EH (cell line): ENCODE measurements around the gene AHI1.
"Not testable (repeated sequence)": the region's sequence is repeated elsewhere in the genome, so short reads cannot be mapped to it uniquely, and the experiment has no call there.

ENCODE experiments used
- DNase-seq: peaks from one replicate; pipeline ENCODE4 v3.0.0-alpha.2; 2015; ENCODE audit warnings: low read depth

The AHI1 gene

DNA sequence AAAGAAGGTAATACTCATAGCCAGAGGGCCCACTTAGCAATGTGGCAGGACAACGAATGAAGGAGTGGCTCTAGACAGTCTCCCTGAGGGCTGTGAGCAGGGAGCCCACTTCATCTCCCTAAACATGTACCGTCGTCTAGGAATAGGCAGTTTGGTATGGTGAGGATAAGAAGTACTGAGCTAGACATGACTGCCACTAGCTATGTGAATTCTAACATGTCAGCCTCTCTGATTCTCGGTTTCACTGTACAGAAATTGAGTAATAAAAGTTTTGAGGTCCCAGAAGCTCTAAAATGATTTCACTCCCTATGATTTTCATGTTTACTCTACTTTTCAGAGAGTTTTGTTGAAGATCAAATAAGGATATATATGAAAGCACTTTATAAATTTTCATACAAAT, 107.1 kb downstream of the AHI1 start:
- no peak for DNase-seq

DNA sequence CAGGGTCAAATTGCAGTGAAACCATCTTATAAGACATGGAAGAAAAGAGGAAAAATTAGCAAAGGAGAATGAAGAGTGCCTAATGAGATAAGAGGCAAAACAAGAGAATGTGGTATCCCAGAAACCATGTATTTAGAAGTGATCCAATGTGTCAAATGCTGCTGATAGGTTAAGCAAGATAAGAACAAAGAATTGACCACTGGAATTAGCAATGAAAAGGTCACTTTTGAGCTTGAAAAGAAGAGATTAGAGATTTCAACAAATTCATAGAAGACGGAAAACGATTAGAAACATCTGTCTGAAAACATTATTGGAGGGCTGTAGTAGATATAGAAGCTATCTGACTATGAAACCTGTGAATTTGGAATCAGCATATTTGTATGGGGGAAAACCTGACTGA, 112.2 kb downstream of the AHI1 start:
- no peak for DNase-seq

DNA sequence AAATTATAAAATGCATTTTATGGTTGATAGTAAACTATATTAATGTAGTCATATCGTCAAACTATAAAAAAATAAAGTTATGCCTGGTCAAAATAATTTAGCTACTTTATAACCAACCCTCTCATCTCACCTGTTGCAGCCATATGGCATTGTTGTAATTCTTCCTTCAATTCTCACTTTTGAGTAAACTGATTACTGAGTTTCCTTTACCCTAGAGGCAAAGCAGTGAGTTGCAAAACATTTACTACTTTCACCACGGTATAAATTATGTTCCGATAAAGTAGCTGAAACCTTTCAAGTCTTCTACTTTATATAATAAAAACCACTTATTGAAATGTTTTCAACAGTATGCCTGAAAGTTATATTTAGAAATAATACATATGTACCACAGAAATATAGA, 113.8 kb downstream of the AHI1 start:
- DNase-seq = no peak

GRCh38 chr6:135383301-135383700, 114.2 kb downstream of the AHI1 start:
- DNase-seq = no peak

- DNase-seq = peak; percentile 13
Observed at GRCh38 chr6:135382182-135382628, 115.3 kb downstream of the AHI1 start.

- DNase-seq = no peak
Observed at GRCh38 chr6:135380793-135381192, 116.7 kb downstream of the AHI1 start.

DNA sequence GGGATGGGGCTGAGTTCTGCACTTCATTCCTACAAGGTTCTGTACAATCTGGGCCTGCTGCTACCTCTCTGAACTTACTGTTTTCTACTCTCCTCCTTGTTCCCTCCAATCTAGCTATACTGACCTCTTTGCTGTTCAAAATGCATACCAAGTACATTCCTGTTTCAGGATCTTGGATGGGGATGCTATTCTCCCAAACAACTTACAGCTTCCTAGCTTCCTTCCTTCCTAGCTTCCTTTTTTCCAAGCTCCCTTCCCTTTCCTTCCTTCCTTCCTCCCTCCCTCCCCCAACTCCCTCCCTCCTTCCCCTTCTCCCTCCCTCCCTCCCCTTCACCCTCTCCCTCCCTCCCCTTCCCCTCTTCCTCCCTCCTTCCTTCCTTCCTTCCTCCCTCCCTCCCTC, 117.9 kb downstream of the AHI1 start:
- DNase-seq = no peak

DNA sequence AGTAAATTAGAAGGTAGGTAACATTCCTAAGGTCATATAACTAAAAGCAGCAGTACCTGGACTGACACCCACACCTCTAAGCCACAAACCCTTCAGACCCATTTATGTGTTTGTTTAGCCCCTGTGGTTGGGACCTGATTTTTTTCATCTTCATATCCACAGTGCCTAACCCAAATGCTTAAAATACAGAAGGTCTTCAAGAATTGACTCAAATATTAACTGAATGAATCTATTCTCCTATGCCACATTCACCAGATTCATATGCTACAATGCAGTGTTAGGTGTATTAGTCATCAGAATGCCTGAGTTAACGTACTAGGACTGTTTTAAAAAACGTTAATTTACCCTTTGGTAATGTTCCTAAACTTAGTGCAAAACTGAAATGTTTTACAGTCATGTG, 124.8 kb downstream of the AHI1 start:
- DNase-seq = peak; percentile 40

- DNase-seq = not testable (repeated sequence)
Observed at GRCh38 chr6:135363622-135364021, 133.9 kb downstream of the AHI1 start.

DNA sequence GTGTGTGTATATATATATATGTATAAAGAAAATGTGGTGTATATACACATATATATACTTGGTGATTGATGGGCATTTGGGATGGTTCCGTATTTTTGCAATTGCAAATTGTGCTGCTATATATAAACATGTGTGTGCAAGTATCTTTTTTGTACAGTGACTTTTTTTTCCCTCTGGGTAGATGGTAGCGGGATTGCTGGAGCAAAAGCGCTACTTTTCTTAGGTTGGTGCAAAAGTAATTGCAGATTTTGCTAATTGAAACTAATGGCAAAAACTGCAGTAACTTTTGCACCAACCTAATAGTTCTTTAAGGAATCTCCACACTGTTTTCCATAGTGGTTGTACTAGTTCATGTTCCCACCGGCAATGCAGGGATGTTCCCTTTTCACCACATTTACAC, 135.4 kb downstream of the AHI1 start:
- DNase-seq = no peak

DNA sequence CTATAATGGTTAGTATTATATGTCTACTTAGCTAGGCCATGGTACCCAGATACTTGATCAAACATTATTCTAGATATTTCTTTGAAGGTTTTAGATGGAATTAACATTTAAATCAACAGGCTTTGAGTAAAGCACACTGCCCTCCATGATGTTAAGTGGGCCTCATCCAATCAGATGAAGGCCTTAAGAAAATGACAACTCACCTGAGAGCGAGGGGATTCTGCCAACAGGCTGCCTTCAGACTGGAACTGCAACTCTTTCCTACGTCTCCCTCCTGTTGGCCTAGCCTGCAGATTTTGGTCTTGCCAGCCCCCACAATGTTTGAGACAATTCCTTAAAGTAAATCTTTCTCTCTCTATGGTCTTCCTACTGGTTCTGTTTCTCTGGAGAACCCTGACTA, 137.3 kb downstream of the AHI1 start:
- DNase-seq = no peak

- DNase-seq = peak; percentile 67
Observed at GRCh38 chr6:135358985-135359384, 138.6 kb downstream of the AHI1 start.

DNA sequence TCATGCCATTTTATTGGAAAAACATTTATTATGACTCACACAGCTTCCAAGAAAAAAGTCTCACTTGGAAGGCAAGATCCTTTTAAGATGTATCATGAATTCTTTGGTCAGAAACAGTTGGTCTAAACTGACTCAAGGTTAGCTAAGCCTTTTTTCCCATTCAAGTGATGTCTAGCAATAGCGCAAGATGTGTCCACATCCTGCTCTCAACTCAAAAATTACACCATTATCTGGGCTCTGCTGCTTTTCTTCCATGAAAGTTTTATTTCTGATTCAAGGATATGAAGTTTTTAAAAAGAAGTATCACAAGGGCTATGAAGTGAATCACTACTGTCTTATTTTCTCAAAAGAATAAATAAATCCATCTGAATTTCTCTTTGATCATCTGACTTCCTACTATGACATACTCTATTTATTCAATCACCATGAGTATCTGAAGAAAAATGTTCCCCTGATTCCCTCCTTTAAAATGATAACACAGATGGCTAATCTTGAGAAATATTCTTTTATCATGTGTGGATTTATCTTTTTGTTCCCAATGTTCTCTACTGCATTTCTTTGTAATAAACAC, 139.2 kb downstream of the AHI1 start:
- peak; percentile 94 for DNase-seq

DNA sequence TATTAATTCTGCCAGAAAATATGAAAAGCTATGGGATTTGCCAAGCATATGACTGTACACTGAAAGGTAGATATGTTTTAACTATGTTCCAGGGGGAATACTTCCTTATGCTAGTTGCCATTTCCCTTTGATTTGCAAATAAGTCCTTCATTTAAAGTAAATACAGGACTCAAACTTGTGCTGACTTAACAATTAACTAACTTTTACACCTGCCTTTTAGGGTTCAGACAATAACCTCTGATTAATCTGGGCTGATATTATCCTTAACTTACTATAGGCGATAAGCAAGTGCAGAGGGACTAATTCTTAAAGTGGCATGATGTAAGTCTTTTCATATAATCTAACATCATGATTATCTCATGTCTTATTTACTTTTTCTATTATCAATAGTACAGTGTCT, 143.1 kb downstream of the AHI1 start:
- no peak for DNase-seq

GRCh38 chr6:135353113-135353512, 144.4 kb downstream of the AHI1 start:
- no peak for DNase-seq

DNA sequence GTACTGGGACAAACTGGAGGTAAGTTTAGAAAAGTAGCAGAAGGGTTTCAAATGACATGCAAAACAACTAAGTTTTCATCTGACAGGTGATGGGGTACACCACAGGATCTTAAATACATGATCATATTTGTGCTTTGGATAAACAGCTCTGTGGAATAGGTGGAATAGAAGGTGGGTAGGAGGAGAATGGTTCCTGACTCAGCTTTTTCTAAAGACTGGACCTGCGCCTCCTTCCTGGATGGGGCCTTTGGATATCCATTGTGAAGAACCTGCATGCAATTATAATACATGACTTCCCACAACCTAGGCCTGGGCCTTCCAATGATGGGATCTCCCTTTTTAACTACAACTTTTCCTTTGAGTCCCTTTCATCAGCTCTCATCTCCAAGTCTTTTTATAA, 145.9 kb downstream of the AHI1 start:
- DNase-seq = no peak

DNA sequence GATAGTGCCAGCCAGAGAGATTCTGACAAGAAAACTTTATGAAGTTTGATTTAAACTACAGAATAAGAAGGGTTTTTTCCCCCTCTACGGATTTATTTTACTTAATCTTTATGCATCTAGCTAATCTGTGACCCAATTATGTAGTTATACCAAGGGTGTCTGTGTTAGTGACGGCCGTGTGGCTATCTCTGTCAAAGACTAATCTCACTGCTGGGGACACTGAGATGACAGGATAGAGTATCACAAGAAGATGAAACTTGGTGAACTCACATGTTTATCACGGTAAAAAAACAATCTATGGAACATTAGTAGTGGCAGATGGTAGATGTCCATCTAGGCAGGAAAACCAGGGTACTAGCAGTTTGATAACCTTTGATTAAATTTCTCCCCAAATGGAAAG, 149.7 kb downstream of the AHI1 start:
- DNase-seq = no peak

DNA sequence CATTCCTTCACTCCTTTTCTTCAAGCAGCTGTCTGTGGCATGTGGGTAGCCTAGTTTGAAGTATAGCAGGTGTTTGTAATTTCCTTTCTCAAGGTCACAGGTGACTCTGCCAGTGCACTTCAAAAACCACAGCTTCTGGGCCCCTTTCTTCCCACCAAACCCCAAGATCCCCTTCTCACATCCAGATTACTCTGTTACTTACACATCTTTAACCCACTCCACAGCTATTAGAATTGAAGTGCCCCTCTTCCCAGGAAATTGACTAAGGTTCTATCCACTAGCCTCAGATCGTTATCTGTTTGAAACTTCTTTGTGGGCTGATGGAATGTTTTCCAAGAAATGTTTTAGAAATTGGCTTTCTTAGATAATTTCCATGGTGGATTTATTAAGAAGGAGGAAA, 150.8 kb downstream of the AHI1 start:
- peak; percentile 84 for DNase-seq

DNA sequence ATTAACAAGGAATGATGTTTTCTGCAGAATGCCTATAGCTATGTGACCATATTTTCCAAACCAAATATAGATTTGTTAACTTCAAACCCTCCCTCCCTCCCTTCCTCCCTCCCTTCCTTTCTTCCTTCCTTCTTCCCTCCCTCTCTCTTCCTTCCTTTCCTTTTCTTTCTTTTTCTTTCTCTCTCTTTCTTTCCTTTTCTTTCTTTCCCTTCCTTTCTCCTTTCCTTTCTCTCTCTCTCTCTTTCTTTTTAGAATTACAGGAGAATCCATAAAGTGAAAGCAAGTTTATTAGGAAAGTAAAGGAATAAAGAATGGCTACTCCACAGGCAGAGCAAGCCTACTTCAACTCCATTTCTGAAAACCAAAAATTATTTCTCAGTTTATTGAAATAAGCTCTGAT, 153.0 kb downstream of the AHI1 start:
- no peak for DNase-seq

GRCh38 chr6:135339920-135340319, 157.6 kb downstream of the AHI1 start:
- not testable (repeated sequence) for DNase-seq

GRCh38 chr6:135334169-135334568, 163.4 kb downstream of the AHI1 start:
- peak; percentile 57 for DNase-seq

- peak; percentile 75 for DNase-seq
Observed at GRCh38 chr6:135331002-135331401, 166.5 kb downstream of the AHI1 start.

- DNase-seq = no peak
Observed at GRCh38 chr6:135329851-135330803, 167.4 kb downstream of the AHI1 start.

GRCh38 chr6:135328136-135328535, 169.4 kb downstream of the AHI1 start:
- no peak for DNase-seq
